DLD1 (cell line): Measurements from ENCODE around the gene UBA6.
"Not testable (repeated sequence)": the region's sequence is repeated elsewhere in the genome, so short reads cannot be mapped to it uniquely, and the experiment has no call there.

Experiments
- in situ Hi-C: cut with HindIII; loops from 2 replicates; pipeline ENCODE4 v1.10.0; 2017; ENCODE audit warnings: low sequenced_read_pairs

The UBA6 gene

DNA sequence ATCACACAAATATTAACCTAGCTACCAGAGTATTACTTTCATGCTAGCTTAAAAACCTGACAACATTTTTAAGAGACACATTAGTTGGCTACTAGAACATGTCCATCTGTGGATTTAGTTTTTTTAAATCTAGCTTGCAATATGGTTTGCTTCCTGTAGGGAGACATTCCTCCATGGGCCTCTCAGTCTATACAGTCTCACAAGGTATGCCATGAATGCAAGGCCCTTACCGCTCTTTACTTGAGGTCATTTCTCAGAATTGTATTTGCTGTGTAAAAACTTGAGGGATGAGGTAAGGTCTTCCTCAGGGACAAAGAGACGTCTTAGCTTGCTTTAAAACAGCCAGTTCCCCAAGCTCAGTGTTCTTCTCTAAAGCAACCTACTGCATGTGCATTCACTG lies 26.9 kb downstream of the UBA6 start:
- in situ Hi-C loops = no loop called here

DNA sequence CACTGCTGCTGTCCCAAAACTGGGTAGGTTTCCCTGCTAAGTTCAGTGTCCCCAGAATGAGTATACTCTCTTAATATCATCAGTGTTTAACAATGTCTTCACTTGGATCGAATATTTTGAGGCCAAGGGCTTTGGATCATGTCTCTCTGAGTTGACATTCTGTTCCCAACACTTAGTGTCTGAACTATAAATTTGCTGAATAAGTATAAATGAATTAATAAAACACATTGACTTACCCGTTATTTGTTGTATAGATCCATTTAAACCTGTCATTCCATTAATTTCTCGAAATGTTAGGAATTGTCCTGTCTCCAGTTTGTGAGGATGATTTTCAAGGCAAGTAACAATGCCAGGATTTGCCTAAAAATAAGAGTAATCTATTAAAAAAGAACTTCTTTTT lies 32.6 kb downstream of the UBA6 start:
- in situ Hi-C loops = no loop called here

- in situ Hi-C loops = no loop called here
Measured at GRCh38 chr4:67660418-67660817, 40.5 kb downstream of the UBA6 start.

- in situ Hi-C loops = no loop called here
Measured at GRCh38 chr4:67659065-67659464, 41.9 kb downstream of the UBA6 start.

DNA sequence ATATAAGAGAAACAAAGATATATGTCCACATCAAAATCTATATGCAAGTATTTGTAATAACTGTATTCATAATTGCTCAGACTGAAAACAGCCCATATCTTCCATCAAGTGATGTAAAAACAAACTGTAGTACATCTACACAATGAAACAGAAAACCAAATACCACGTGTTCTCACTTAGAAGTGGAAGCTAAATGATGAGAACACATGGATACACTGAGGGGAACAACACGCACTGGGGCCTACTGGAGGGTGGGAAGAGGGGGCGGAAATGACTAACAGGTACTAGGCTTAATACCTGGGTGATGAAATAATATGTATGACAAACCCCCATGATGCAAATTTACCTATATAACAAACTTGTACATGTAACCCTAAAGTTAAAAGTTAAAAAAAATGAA lies 42.7 kb downstream of the UBA6 start:
- in situ Hi-C loops = no loop called here

DNA sequence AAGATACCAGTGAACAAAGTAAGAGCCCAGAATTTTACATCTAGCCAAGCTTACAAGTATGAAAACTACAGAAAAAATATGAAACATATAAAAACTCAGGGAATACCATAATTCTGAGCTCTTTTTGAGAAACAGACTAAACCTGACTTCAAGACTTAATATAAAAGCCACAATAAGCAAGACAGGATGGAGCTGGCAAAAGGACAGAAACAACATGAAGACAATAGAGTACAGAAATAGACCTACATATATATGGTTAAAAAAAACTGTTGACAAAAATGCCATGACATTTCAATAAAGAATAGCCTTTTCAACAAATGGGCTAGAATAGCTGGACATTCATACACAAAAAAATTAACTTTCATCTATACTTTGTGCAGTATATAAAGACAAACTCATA lies 49.4 kb downstream of the UBA6 start:
- in situ Hi-C loops = no loop called here

GRCh38 chr4:67638136-67638535 lies 62.8 kb downstream of the UBA6 start:
- in situ Hi-C loops = no loop called here

GRCh38 chr4:67636978-67637377 lies 64.0 kb downstream of the UBA6 start:
- in situ Hi-C loops = not testable (repeated sequence)

- in situ Hi-C loops = no loop called here
Measured at GRCh38 chr4:67635331-67635730, 65.6 kb downstream of the UBA6 start.

DNA sequence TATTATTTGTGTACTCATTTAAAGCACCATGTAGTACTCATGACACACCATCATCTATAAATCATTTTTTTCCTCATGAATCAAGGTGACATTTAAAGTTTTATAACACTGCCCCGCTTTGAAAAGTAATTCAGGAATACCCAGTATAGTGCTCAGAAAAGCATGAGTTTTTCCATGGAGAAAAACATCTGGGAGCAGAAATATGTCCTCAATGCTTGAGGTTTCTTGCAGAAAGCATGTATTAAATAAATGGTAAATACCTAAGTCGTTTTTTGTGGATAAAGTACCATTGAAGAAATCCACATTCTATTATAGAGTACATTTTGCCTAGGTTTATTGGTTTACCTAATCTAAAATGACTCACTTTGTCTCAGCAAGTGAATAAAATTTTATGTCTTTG lies 66.2 kb downstream of the UBA6 start:
- in situ Hi-C loops = no loop called here

DNA sequence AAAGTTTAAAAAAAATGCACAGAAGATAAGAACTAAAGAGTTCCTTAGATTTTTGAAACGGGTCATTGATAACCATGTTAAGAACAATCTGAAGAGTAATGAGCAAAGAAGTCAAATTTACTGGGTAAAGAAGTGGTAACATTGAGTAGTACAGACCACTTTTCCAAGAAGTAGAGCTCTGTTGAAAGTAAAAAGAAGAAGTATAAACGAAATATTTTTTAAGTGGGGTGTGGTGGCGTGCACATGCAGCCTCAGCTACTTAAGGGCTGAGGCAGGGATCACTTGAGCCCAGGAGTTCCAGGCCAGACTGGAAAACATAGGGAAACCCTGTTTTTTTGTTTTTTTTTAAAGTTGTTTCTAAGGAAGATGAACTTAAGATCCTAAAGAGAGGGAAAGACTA lies 68.5 kb downstream of the UBA6 start:
- in situ Hi-C loops = no loop called here

- in situ Hi-C loops = no loop called here
Measured at GRCh38 chr4:67624939-67625338, 76.0 kb downstream of the UBA6 start.

GRCh38 chr4:67616478-67616877 lies 84.5 kb downstream of the UBA6 start:
- in situ Hi-C loops = no loop called here

DNA sequence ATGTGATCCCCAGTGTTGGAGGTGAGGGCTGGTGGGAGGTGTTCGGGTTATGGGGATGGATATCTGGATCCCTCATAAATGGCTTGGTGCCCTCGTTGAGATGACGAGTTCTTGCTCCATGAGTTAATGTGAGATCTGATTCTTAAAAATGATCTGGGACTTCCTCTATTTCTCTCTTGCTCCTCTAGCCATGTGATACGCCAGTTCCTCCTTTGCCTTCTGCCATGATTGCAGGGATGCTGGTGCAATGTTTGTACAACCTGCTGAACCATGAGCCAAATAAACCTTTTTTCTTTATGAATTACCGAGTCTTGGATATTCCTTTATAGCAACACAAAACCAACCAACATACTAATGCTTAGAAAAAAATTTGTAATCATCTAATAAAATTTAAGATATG lies 85.8 kb downstream of the UBA6 start:
- in situ Hi-C loops = no loop called here

- in situ Hi-C loops = no loop called here
Measured at GRCh38 chr4:67614186-67614585, 86.8 kb downstream of the UBA6 start.

- in situ Hi-C loops = no loop called here
Measured at GRCh38 chr4:67608027-67608426, 92.9 kb downstream of the UBA6 start.

DNA sequence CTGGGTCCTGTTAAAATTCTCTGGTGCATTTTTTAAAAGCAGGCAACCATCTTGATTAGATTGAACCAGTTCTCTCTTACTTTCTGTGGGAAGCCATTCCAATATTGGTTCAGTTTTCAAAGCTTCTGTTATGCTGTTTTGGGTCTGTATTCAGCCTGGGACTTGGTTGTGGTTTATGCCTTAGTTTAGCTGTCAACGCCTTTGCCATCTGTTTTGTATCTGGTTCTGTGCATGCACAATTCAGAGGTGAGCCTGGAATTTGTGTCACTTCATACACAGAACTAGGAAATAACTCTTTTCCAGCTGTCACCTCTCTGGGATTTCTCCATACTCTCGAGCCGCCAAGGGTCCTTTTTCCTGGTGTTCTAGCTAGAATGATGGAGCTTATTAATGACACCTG lies 96.2 kb downstream of the UBA6 start:
- in situ Hi-C loops = no loop called here

- in situ Hi-C loops = no loop called here
Measured at GRCh38 chr4:67604029-67604381, 97.0 kb downstream of the UBA6 start.

GRCh38 chr4:67603310-67604028 lies 97.5 kb downstream of the UBA6 start:
- in situ Hi-C loops = no loop called here

- in situ Hi-C loops = no loop called here
Measured at GRCh38 chr4:67593741-67594175, 107.2 kb downstream of the UBA6 start.

GRCh38 chr4:67587156-67587555 lies 113.8 kb downstream of the UBA6 start:
- in situ Hi-C loops = no loop called here

DNA sequence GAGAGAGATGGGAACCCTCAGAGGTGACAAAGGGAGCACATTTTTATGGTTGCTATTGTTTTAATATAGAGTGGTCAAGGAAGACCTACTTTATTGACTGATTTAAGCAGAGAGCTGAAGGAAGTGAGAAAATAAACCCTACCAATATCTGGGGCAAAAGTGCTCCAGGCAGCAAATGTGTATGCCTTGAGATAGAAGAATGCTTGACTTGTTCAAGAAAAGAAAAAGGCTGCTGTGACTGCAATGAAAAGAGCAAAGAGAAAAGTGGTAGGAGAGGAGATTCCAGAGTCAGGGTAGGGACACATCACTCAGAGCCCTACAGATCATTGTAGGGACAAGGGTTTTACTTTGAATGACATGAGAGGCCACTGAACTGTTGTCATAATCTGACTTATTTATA lies 116.5 kb downstream of the UBA6 start:
- in situ Hi-C loops = no loop called here

DNA sequence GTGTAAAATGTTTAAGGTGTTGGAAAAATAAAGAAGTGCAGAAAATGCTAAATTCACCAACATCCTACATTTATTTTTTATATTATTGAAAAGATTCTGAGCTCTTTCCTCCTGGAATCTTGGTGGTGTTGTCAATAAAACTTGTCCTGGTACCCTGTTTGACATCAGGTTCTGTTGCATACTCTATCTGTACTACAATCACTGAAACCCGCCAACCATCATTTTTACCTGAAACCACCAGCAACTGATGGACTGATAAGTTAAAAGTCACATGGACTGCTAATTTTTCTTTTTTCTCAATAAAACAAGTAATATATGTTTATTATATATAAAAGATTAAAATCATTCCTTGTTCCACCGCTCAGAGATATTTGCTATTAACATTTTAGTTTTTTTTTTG lies 119.0 kb downstream of the UBA6 start:
- in situ Hi-C loops = no loop called here
